SIG-M5 treated with dmso at 0.1 percent for 504 hours (cell line): ENCODE data around the gene TBC1D4.
"Not testable (repeated sequence)": the region's sequence is repeated elsewhere in the genome, so short reads cannot be mapped to it uniquely, and the experiment has no call there.

Experiments used
- DNase-seq: peaks from one replicate; lab custom pipeline; 2025; ENCODE audit not compliant: unreplicated experiment; lab: John Stamatoyannopoulos, UW

The TBC1D4 gene

DNA sequence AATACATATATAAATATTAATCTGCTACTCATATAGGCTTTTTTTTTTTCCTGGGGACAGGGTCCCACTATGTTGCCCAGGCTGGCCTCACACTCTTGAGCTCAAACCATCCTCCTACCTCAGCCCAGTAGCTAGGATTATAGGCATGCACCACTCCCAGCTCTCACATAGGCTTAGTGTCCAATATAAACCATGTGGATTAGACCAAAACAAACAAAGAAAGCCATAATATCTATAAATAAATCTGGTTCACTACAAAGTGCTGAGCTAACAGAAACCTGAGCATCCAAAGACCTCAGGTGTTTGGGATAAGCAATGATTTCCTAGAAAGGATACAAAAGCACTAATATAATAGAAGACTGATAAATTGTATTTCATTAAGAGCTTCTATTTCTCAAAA lies 26.0 kb downstream of the TBC1D4 start:
- no peak for DNase-seq

DNA sequence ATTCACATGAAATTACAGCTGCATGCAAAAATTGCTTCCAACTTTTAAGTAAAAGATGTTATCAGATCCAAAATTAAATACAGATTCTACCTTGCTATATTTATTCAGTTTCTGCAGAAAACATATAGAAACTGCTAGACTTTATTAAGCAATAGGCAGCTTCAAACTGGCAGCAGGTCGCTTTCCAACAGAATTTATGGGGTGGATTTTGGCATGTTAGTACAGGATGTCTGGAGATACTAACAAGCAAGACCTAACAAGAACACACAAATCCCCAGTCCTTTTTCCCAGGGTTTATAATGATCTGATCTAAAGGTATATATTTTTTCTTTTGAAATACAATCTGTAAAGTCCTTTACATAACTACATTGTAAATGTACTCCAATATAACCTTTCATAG lies 27.5 kb downstream of the TBC1D4 start:
- no peak for DNase-seq

DNA sequence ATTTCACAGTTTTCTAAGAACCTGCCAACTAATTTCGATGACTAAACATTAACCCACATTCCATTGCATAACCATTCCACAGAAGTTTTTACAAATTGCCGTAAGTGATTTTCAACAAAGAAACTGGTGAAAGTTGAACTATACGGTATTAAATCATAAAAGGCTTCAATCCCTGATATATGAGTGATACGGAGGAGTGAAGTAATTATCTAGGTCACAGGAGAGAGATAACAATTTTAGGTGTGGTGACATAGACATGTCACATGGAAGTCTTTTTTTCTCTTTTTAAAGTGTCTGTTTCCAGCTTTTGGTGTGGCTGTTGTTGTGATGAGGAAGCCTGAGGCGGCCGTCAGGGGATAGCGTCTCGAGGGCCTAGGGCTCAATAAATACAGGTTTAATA lies 29.4 kb downstream of the TBC1D4 start:
- DNase-seq, result no peak

DNA sequence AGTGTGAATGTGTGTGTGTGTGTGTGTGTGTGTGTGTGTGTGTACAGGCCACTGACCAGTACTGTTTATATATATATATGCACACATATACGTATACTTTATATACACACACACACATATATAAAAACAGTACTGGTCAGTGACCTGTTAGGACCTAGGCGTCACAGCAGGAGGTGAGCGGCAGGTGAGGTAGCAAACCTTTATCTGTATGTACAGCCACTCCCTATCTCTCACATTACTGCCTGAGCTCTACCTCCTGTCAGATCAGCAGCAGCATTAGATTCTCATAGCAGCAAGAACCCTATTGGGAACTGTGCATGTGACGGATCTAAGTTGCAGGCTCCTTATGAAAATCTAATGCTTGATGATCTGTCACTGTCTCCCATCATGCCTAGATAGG lies 34.5 kb downstream of the TBC1D4 start:
- no peak for DNase-seq

DNA sequence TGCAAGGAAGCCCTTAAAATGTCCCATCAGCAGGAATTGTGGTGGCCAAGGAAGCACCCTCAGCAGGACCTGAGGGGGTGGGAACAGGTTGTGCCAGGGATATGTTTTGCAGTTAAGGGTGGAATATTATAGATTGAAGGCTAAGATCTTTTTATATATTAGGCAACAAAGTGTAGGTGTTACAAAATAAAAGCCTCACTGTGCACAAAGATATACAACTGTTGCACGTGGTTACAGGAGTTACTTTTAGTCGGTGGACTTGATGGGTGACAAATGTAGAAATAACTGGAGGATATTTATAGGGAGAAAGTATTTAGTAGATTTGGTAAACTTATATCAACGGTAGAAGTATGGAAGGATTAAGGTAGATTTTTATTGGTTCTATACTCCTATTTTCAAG lies 35.1 kb downstream of the TBC1D4 start:
- DNase-seq, result no peak

DNA sequence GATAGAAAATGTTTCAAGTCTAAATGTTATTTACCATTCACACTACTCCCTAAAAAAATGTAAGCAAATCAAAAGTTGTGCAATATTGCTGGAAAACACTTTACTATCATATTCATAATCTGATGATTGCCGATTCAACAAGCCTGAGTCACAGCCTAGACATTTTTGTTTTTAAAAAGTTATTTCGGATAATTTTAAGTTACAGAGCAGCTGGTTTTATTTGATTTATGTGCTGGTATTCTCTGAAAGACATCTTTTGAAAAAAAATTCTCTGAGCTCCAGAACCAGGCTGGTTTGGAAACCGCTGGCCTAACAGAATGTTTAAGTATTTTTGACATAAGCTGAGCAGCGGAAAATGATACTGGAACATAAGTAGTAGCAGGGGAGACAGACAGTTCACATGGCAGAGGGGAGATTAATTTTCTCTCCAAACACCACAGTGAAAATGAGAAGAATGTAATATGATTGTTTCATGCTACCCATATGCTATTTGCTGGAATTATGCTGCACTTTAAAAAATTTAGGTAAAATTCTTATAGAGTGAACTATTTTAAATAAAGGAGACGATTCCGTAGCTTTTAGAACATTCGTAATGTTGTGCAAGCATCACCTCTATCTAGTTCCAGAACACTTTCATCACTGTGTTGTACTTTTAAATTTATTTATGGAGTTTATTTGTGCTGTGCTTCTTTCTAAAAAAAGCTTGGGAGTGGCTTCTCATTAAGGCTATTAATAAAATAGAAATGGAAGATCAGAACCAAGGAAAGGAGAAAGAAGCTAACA lies 36.1 kb downstream of the TBC1D4 start:
- DNase-seq, result no peak

DNA sequence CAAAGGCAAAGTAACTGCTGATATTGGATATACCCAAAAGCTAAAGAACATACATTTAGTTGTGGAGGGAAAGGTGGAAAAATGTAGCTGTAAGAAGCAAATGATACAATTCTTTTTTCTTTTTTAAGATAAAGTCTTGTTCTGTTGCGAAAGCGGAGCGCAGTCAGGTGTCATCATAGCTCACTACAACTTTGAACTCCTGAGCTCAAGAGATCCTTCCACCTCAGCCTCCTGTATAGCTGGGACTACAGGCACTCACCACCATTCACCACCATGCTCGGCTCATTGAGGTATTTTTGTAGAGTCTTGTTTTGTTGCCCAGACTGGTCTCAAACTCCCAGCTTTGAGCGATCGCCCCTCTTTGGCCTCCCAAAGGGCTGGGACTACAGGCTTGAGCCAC lies 38.0 kb downstream of the TBC1D4 start:
- no peak for DNase-seq

DNA sequence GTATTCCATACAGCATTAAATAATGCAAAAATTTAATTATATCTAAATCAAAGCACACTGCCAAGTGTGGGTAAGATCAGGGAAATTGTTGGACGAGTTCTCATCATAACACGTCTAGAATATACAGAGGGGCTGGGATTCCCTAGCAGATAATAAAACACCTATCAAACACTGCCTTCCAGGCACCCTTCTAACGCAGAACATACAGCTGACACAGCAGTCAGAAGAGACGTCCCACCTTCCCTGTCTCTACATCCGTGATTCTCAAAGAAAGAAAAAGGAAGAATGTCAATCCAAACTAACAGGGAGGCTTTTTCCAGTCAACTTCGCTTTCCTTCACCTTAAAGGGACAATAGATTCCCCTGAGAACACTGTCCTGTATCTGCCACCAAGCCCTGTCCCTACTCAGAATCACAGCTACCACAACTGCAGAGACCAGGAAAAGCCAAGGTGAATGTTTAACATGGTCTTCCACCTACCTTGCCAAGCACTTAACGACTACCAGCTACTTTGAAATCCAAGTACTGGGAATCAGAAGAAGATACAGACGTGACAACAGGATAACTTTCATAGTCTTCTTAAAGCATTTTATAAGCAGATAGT lies 38.5 kb downstream of the TBC1D4 start:
- no peak for DNase-seq

DNA sequence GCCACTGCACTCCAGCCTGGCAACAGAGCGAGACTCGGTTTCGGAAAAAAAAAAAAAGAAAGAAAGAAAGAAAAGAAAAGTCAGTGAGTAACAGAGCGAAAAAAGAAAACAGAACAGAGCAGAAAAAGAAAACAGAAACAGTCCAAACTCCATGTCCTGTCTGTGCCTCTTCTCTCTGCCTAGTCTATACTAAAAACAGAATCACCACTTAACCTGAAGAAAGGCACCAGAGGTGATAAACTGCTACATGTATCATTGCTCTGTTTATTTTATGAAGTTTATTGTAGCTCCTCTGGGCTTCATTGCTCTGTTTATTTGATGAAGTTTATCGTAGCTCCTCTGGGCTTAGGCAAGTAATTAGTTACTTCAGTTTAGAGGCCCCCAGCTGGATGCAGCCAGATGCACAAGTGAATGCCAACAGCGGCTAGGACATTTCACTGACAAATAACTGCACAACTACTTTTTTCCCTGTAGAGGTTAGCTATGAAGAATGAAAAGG lies 39.2 kb downstream of the TBC1D4 start:
- DNase-seq, result no peak

DNA sequence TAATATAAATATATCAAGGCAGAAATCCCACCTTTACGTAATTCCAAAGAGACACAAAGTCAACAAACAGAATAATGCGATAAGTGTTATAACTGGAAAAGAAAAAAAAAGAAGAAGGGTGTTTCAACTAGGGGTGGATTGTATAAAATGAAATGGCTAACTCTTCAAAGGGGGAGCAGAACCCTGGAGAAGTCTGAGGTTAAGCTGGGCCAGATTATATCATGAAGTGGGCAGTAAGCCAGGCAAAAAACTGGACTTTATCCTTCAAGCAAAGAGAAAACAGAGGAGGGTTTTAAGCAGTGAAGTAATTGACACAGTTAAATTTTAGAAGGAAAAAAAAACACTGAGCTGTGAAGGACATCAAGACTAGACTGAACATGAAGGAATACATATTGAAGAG lies 41.9 kb downstream of the TBC1D4 start:
- no peak for DNase-seq

DNA sequence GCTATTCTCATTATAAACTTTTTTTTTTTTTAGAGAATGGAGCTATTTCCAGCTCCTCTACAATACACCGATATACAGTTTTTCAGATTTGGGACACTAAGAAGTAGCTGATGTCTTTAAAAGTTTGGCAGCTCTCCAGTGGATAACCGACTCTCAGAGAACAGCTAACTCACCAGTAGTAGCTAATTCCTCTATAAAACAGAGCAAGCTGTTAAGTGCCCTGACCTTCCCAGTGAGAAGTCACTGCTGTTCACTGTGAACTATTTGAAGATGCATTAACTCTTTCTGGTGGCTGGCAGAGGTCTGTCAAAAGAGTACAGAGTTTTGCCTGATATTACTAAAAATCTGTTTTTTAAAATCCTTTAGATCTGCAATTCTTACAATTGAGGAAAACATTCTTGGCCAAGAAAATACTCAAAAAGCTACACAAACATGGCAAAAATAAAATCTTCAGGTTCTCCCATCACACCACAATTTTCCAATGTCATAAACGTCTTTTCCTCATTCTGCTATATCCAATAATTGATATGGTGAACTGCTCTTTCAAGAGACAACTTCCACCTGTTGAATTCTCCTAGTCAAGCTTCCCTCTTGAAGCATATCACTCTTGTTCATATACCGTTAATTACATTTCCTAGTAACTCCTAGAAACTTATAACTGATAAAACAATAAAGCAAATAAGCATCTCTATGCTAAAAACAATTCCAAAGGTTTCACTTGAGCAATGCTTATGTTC lies 44.2 kb downstream of the TBC1D4 start:
- DNase-seq, result no peak

DNA sequence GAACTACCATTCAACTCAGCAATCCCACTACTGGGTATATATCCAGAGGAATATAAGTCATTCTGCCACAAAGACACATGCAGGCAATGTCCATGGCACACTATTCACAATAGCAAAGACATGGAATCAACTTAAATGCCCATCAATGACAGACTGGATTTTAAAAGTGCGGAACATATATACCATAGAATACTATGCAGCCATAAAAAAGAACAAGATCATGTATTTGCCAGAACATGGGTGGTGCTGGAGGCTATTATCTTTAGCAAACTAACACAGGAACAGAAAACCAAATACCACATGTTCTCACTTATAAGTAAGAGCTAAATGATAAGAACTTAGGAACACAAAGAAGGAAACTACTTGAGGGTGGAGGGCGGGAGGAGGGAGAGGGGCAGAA lies 47.8 kb downstream of the TBC1D4 start:
- not testable (repeated sequence) for DNase-seq

DNA sequence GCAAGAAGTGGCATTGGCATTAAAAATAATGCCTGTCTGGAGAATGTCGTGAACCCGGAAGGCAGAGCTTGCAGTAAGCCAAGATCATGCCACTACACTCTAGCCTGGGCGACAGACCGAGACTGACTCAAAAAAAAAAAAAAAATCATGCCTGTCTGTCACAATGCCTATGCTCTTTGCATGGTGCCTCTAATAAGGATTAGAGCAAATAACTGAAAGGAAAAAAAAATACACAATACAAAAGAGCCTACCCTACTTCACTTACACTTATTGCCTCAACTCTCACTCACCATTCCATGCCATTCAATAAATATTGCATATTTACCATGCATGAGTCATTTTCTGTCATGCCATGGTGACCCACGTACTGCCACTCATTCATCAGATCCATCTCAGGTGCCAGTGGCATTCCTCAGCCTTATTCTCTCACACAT lies 49.1 kb downstream of the TBC1D4 start:
- DNase-seq, result no peak

DNA sequence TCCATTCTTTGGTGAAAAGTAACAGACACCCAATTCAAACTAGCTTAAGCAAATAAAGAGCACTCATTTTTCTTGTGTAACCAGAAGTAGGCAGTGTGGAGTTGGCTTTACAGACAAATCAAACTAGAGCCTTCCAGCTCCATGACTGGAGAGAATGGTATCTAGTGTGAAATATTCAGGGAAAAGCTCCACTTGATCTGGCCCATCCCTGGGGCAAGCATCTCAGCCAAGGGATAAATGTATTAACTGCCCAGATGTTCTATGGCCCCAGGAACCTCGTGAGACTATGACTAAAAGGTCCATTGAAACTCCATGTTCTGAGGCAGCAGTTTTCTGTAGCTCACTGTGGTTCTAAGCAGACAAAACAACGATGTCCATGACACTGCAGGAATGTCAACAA lies 49.9 kb downstream of the TBC1D4 start:
- no peak for DNase-seq

DNA sequence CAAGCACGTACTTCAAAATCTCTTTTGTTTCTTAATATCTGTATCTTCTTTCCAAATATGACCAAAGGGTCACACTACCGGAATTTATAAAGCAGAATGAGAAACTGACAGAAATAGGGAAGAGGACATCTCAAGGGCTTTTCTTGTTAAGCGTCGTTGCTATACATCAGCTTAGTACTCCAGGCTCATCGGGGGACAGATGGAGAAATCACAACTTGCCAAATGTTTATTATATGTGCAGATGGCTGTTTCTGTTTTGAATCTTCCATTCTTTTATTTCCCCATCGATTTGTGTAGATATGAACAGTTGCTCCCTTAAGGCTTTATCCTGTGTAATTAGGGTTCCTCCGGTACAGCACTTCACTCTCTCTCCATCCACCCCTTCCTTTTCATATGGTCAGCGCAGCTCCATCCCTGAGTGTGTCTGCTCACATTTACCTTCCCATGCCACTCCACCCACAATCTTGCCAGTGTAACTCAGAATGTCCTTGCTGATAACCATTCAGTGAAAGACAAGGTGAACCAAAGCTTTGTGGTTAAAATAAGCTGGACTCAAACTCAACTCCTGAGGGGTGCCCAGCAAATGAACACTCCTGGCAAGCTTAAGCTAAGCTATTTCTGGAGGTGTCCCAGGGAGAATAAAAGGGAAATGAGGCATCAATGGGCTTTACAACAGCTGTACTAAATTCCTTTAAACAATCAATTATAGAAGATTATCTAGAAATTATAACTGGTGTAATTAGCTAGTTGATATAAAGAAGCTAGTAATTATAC lies 51.3 kb downstream of the TBC1D4 start:
- peak; percentile 19 for DNase-seq

DNA sequence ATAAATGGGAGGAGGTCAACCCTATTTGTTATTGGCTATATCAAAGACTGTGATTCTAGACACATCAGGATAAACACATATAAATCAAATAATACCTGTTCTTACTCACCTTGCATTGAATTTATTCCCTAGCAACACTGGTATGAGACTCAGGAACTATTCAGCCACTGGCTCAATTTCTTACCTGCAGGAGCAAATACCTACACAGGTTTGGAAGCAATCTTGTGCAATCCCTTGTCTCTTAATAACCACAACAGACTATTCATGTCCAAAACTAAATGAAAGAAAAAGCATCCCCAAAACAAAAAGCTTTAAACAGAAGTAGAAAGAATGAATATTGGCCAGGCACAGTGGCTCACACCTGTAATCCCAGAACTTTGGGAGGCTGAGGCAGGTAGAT lies 55.5 kb downstream of the TBC1D4 start:
- DNase-seq, result no peak

DNA sequence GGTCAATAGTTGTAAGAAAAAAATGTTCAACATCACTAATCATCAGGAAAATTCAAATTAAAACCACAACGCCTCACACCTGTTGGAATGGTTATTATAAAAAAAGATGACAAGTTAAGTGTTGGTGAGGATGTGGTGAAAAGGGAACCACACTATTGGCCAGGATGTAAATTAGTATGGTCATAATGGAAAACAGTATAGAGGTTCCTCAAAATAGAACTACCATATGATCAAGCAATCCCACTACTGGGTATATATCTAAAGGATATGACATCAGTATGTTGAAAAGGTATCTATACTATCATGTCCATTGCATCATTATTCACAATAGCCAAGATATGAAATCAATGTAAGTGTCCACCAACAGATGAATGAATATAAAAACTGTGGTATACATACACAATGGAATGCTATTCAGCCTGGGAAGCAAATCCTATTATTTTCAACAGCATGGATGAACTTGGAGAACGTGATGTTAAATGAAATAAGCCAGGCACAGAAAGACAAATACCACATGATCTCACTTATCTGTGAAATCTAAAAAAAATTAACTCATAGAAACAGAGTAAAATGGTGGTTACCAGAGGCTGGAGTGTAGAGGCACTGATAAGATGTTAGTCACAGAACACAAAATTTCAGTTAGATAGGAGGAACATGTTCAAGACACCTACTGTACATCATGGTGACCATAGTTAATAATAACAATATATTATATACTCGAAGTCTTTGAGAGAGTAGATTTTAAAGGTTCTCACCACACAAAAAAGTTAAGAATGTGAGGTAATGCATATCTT lies 56.6 kb downstream of the TBC1D4 start:
- DNase-seq, result no peak

DNA sequence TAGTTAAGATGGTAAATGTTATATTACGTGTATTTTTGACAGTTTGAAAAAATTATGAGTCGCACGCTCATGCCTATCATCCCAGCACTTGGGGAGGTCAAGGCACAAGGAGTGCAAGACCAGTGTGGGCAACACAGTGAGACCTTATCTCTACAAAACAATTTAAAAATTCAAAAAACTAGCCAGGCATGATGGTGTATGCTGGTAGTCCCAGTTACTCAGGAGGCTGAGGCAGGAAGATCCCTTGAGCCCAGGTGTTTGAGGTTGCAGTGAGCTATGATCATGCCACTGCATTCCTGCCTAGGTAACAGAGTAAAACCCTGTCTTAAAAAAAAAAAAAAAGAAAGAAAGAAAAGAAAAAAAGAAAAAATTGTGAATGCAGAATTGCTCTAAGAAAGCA lies 58.0 kb downstream of the TBC1D4 start:
- DNase-seq, result no peak

DNA sequence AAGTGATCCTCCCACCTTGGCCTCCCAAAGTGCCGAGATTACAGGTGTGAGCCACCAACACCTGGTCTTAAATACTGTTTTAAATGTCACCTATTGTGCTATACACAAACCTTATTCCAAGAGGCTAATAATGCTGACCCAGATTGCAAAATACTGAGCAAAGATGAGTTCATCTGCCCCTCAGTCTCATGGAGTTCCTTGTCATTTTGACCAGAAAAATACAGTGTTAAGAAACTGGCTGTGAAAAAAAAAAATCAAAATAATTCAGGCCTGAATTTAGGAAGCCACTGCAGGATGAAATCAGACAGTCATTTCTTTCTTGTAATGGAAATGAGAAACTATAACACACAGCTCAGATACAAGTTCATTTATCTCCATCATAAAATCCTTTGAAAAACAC lies 59.9 kb downstream of the TBC1D4 start:
- DNase-seq, result no peak

DNA sequence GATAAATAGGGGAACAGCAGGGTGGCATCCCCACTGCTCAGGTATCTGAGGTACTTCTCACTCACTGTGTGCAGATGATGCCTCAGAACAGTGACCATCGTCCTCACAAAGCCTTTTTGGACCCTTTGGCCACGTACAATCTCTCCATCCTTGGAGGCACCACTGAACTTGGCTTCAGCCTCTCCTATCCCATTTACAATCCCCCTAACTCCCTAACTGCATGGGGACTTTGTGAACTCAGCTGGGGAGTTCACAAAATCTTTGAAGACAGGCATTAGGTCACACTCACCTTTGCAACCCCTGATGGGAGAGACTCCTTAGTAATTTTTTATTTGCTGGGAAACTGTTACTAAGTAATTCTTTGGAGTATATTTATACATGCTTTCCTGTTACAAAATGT lies 60.8 kb downstream of the TBC1D4 start:
- no peak for DNase-seq

DNA sequence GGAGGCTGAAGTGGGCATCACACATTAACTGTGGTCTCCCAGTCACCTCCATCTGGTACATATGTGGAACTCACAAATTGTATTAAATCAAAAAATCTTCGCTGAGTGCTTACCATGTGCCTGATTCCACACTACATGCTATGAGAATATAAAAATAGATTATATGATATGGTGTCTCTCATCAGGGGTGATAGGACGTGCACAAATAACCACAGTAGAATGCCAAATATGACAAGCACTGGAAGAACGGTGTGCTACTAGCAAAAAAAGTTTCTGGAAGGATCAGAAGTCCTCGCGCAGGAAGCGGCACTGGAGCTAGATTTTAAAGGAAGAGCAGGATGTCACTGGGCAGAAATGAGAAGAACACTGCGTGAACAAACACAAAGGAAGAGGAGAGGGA lies 62.3 kb downstream of the TBC1D4 start:
- DNase-seq, result no peak
